ENCODE measurements around the gene MTG2. TPM values are rescaled to one million over a fixed set of nuclear protein-coding genes. Genes with fewer than 3 reads are reported as not detected.
"Not testable (repeated sequence)": the region's sequence is repeated elsewhere in the genome, so short reads cannot be mapped to it uniquely, and the experiment has no call there.

Gene MTG2
- total and polyA plus RNA-seq, 7 donors, result 25.0 to 56.5 (median 40.4) TPM

GRCh38 chr20:62147528-62147927 is 35.3 kb upstream of the MTG2 start:
- Histone ChIP-seq H3K4me1 (peaks cover 24% of the 10 kb centered on the region), H3K27me3 (ENCODE audit: insufficient read depth in 3 of 3, low read length in 2 of 3) (no peaks in the 10 kb centered on the region), H3K36me3 (ENCODE audit: insufficient read depth in 1 of 2, low read depth in 1 of 2) (no peaks in the 10 kb centered on the region), H3K27ac (no peak overlapping the region), H3K4me3 (no peak overlapping the region), H3K9me3 (no peaks in the 10 kb centered on the region)
- intact Hi-C loops (cut with DNase I), result no loop called here
- TF ChIP-seq, protein P1, sequence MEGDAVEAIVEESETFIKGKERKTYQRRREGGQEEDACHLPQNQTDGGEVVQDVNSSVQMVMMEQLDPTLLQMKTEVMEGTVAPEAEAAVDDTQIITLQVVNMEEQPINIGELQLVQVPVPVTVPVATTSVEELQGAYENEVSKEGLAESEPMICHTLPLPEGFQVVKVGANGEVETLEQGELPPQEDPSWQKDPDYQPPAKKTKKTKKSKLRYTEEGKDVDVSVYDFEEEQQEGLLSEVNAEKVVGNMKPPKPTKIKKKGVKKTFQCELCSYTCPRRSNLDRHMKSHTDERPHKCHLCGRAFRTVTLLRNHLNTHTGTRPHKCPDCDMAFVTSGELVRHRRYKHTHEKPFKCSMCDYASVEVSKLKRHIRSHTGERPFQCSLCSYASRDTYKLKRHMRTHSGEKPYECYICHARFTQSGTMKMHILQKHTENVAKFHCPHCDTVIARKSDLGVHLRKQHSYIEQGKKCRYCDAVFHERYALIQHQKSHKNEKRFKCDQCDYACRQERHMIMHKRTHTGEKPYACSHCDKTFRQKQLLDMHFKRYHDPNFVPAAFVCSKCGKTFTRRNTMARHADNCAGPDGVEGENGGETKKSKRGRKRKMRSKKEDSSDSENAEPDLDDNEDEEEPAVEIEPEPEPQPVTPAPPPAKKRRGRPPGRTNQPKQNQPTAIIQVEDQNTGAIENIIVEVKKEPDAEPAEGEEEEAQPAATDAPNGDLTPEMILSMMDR (IDR thresholded peaks at IDR 0.05), result no peak
- DNase-seq (no peak), ATAC-seq (no peak)
- 96% methylated on average over 9 of the region's 9 CpGs for WGBS, 3 donors

DNA sequence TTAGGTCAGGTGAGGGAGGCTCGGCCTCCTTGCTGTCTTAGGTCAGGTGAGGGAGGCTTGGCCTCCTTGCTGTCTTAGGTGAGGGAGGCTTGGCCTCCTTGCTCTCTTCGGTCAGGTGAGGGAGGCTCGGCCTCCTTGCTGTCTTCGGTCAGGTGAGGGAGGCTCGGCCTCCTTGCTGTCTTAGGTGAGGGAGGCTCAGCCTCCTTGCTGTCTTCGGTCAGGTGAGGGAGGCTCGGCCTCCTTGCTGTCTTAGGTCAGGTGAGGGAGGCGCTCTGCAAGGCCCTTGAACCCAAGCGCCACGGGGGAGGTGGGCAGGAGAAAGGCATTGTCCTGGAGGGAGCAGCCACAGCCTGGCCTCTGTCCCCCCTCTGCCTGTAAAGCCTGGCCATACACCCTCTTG is 34.4 kb upstream of the MTG2 start:
- H3K9me3 ChIP-seq; DNase-seq; H3K4me3 ChIP-seq; H3K27ac ChIP-seq; ATAC-seq; intact Hi-C loops (cut with DNase I); H3K27me3 ChIP-seq (ENCODE audit: insufficient read depth in 3 of 3, low read length in 2 of 3); H3K36me3 ChIP-seq (ENCODE audit: insufficient read depth in 1 of 2, low read depth in 1 of 2): not testable (repeated sequence)
- H3K4me1 ChIP-seq, result peaks cover 24% of the 10 kb centered on the region
- WGBS, 3 donors, result 89 to 97% (median 97%) methylated on average over 10 of the region's 10 CpGs

- Histone ChIP-seq H3K27me3 (ENCODE audit: insufficient read depth in 3 of 3, low read length in 2 of 3) (no peaks in the 10 kb centered on the region), H3K9me3 (no peaks in the 10 kb centered on the region), H3K27ac (no peak overlapping the region), H3K4me1 (peaks cover 24% of the 10 kb centered on the region), H3K36me3 (ENCODE audit: insufficient read depth in 1 of 2, low read depth in 1 of 2) (no peaks in the 10 kb centered on the region), H3K4me3 (no peak overlapping the region)
- no peak for ATAC-seq
- intact Hi-C loops (cut with DNase I), result no loop called here
- whole genome bisulfite sequencing, 3 donors, result 73 to 86% (median 80%) methylated on average over 20 of the region's 20 CpGs
- TF ChIP-seq, protein P1 (IDR thresholded peaks at IDR 0.05), result no peak
- peak in 1 of 2 donors; percentile 46 for DNase-seq
These were observed 33.9 kb upstream of the MTG2 start for GRCh38 chr20:62148908-62149314.

GRCh38 chr20:62149532-62150309 is 33.1 kb upstream of the MTG2 start:
- Histone ChIP-seq H3K9me3 (no peaks in the 10 kb centered on the region), H3K27me3 (ENCODE audit: insufficient read depth in 3 of 3, low read length in 2 of 3) (no peaks in the 10 kb centered on the region), H3K4me3 (no peak overlapping the region), H3K36me3 (ENCODE audit: insufficient read depth in 1 of 2, low read depth in 1 of 2) (peaks cover 0 to 7% of the 10 kb centered on the region in 2 donors), H3K27ac (no peak overlapping the region), H3K4me1 (peaks cover 23% of the 10 kb centered on the region)
- ATAC-seq, result peak in 2 of 4 donors; percentile 26 to 28
- DNase-seq, result no peak
- WGBS, 3 donors, result 53 to 69% (median 60%) methylated on average over 24 of the region's 24 CpGs
- intact Hi-C loops (cut with DNase I), result no loop called here
- TF ChIP-seq, protein P1 (IDR thresholded peaks at IDR 0.05), result no peak

- intact Hi-C loops (cut with DNase I), result no loop called here
These were observed 32.6 kb upstream of the MTG2 start for GRCh38 chr20:62150310-62150575.

More at GRCh38 chr20:62150310-62150575, 32.6 kb upstream of the MTG2 start:
- Histone ChIP-seq H3K4me3 (no peak overlapping the region), H3K4me1 (peaks cover 19% of the 10 kb centered on the region), H3K27me3 (ENCODE audit: insufficient read depth in 3 of 3, low read length in 2 of 3) (no peaks in the 10 kb centered on the region), H3K9me3 (no peaks in the 10 kb centered on the region), H3K36me3 (ENCODE audit: insufficient read depth in 1 of 2, low read depth in 1 of 2) (peaks cover 0 to 9% of the 10 kb centered on the region in 2 donors), H3K27ac (no peak overlapping the region)
- 92 to 94% (median 93%) methylated on average over 11 of the region's 11 CpGs for WGBS, 3 donors
- TF ChIP-seq, protein P1 (IDR thresholded peaks at IDR 0.05), result no peak
- DNase-seq (no peak), ATAC-seq (no peak)

Measured in psoas muscle (tissue), 8 donors.